GM12878 (cell line): ENCODE data around the gene LFNG. TPM values are rescaled to one million over a fixed set of nuclear protein-coding genes. Genes with fewer than 3 reads are reported as not detected.

ENCODE experiments used
- ATAC-seq: fragments of 200-7000 bp; cut with Tn5 transposase; 3 replicates; pipeline ENCODE4 v1.9.1; 2020; ENCODE audit warnings: mild to moderate bottlenecking, moderate library complexity
- BruUV-seq: library from RNA; stranded (reverse); fragments of 400-500 nt; replicated peaks from 2 replicates; lab custom pipeline; 2021; lab: Mats Ljungman, UMichigan
- CTCF ChIA-PET: fragments of 300-600 bp; sonication (Branson Sonifier 250); formaldehyde crosslinking; extraction: SDS; loops from one replicate; lab custom pipeline; 2021; ENCODE audit warnings: inconsistent platforms; lab: Yijun Ruan, JAX
- POLR2A ChIA-PET: fragments of 350-600 bp; formaldehyde crosslinking; extraction: SDS; loops from one replicate; lab custom pipeline; 2021; ENCODE audit warnings: inconsistent platforms; lab: Charles Lee
- RAD21 ChIA-PET: fragments of 300-600 bp; sonication (Branson Sonifier 250); formaldehyde crosslinking; loops from one replicate; lab custom pipeline; 2023; ENCODE audit warnings: antibody characterized with exemption; ENCODE audit not compliant: unreplicated experiment; lab: Charles Lee
- SMC1A ChIA-PET: fragments of 300-600 bp; sonication (Branson Sonifier 250); formaldehyde crosslinking; loops from one replicate; lab custom pipeline; 2023; ENCODE audit not compliant: unreplicated experiment, uncharacterized antibody; lab: Charles Lee
- DNase-seq: peaks from one replicate; pipeline ENCODE4 v3.0.0-alpha.2; 2011; ENCODE audit warnings: low read depth, low spot score
- FAIRE-seq: peaks from 3 replicates; lab custom pipeline; 2011; peaks lifted over from hg19 to GRCh38; lab: Jason Lieb, UNC
- H2AFZ ChIP-seq: 2 replicates; pipeline ENCODE4 v1.6.0; 2011; ENCODE audit warnings: low read depth, low read length, control low read depth; ENCODE audit not compliant: control insufficient read depth
- H3K27ac ChIP-seq: 2 replicates; pipeline ENCODE4 v1.5.1; 2011; ENCODE audit warnings: control low read depth; ENCODE audit not compliant: control insufficient read depth, insufficient read depth
- H3K27me3 ChIP-seq, 2 experiments: replicated peaks in 1 of 2; 2 replicates each; pipeline versions ENCODE4 v1.6.0 to v1.6.1; 2011; ENCODE audit warnings: low read length in 1 of 2; ENCODE audit not compliant: control insufficient read depth in 2 of 2, insufficient read depth in 2 of 2
- H3K36me3 ChIP-seq, 2 experiments: 2 replicates each; pipeline ENCODE4 v1.5.1; 2011; ENCODE audit warnings: low read length in 1 of 2; ENCODE audit not compliant: control insufficient read depth in 2 of 2, insufficient read depth in 2 of 2
- H3K4me1 ChIP-seq: 2 replicates; pipeline ENCODE4 v1.6.1; 2011; ENCODE audit warnings: mild to moderate bottlenecking, low read length, moderate library complexity, mixed read lengths; ENCODE audit not compliant: control insufficient read depth, insufficient read depth
- H3K4me2 ChIP-seq: 2 replicates; pipeline ENCODE4 v1.6.0; 2011; ENCODE audit warnings: control low read depth; ENCODE audit not compliant: control insufficient read depth, insufficient read depth
- H3K4me3 ChIP-seq: fragments of 200-600 bp; sonication (generic); 2 replicates; pipeline ENCODE4 v1.5.1; 2016
- H3K79me2 ChIP-seq: 2 replicates; pipeline ENCODE4 v1.6.0; 2011; ENCODE audit warnings: low read length; ENCODE audit not compliant: control insufficient read depth, insufficient read depth
- H3K9ac ChIP-seq: 2 replicates; pipeline ENCODE4 v1.8.0; 2011; ENCODE audit warnings: low read length, control low read depth, mixed read lengths; ENCODE audit not compliant: control insufficient read depth, insufficient read depth
- H3K9me3 ChIP-seq: replicated peaks from 3 replicates; pipeline ENCODE4 v1.5.1; 2011; ENCODE audit warnings: mild to moderate bottlenecking, low read length; ENCODE audit not compliant: control insufficient read depth, insufficient read depth
- H4K20me1 ChIP-seq: 2 replicates; pipeline ENCODE4 v1.6.0; 2011; ENCODE audit not compliant: control insufficient read depth, insufficient read depth
- BHLHE40 ChIP-seq, 2 experiments: fragments of 450-650 bp in 1 of 2; IDR thresholded peaks; 2 replicates each; pipeline ENCODE4 v1.6.1; 2011 to 2017; ENCODE audit warnings: low read depth in 2 of 2, borderline replicate concordance in 1 of 2, improper control_type of control experiment in 1 of 2, low read length in 1 of 2, mild to moderate bottlenecking in 1 of 2
- CBX5 ChIP-seq: sonication (generic); IDR thresholded peaks from 2 replicates; pipeline ENCODE4 v1.6.1; 2016; ENCODE audit warnings: low read depth, moderate library complexity, mild to moderate bottlenecking, inconsistent platforms
- HDAC2 ChIP-seq: fragments of 200-600 bp; sonication (generic); IDR thresholded peaks from 2 replicates; pipeline ENCODE4 v1.6.1; 2017
- HDGF ChIP-seq: fragments of 450-650 bp; IDR thresholded peaks from 2 replicates; pipeline ENCODE4 v1.6.1; 2016; ENCODE audit warnings: antibody characterized with exemption
- KDM1A ChIP-seq: fragments of 200-600 bp; sonication (generic); IDR thresholded peaks from 2 replicates; pipeline ENCODE4 v1.6.1; 2016; ENCODE audit warnings: borderline replicate concordance
- MYB ChIP-seq: fragments of 150-350 bp; IDR thresholded peaks from 2 replicates; pipeline ENCODE4 v1.6.1; 2014; ENCODE audit warnings: mild to moderate bottlenecking, low read depth, low read length, borderline replicate concordance
- MYC ChIP-seq: IDR thresholded peaks from 2 replicates; pipeline ENCODE4 v1.6.1; 2011; ENCODE audit warnings: mild to moderate bottlenecking, low read length, moderate library complexity, inconsistent platforms; ENCODE audit not compliant: insufficient read depth, insufficient replicate concordance, insufficient read length, severe bottlenecking
- NR2F1 ChIP-seq: fragments of 450-650 bp; conservative IDR thresholded peaks from 2 replicates; pipeline ENCODE4 v1.6.1; 2017; ENCODE audit warnings: mild to moderate bottlenecking
- PKNOX1 ChIP-seq: fragments of 450-650 bp; IDR thresholded peaks from 2 replicates; pipeline ENCODE4 v1.6.1; 2016; ENCODE audit warnings: mild to moderate bottlenecking
- RELB ChIP-seq: fragments of 450-650 bp; IDR thresholded peaks from 2 replicates; pipeline ENCODE4 v1.6.1; 2017; ENCODE audit warnings: low read depth, mild to moderate bottlenecking, moderate library complexity
- RFX5 ChIP-seq: IDR thresholded peaks from 2 replicates; pipeline ENCODE4 v1.6.1; 2011; ENCODE audit warnings: low read depth, low read length, improper control_type of control experiment
- SIN3A ChIP-seq: IDR thresholded peaks from 2 replicates; pipeline ENCODE4 v1.6.1; 2012; ENCODE audit warnings: low read depth, low read length, improper control_type of control experiment
- SMC3 ChIP-seq: IDR thresholded peaks from 2 replicates; pipeline ENCODE4 v1.6.1; 2011; ENCODE audit warnings: low read length, improper control_type of control experiment, borderline replicate concordance
- SUZ12 ChIP-seq: fragments of 200-600 bp; sonication (generic); IDR thresholded peaks from one replicate; pipeline ENCODE4 v1.6.1; 2018; ENCODE audit warnings: antibody characterized with exemption, mild to moderate bottlenecking; ENCODE audit not compliant: unreplicated experiment
- TCF3 ChIP-seq: IDR thresholded peaks from 2 replicates; pipeline ENCODE4 v1.6.1; 2012; ENCODE audit warnings: low read depth, mild to moderate bottlenecking, low read length, borderline replicate concordance; ENCODE audit not compliant: insufficient read depth
- YY1 ChIP-seq: IDR thresholded peaks from 2 replicates; pipeline ENCODE4 v1.6.1; 2011; ENCODE audit warnings: low read depth, mild to moderate bottlenecking, low read length
- ZNF622 ChIP-seq: fragments of 450-650 bp; IDR thresholded peaks from 2 replicates; pipeline ENCODE4 v1.6.1; 2017; ENCODE audit warnings: mild to moderate bottlenecking, inconsistent platforms
- WGBS: methylation state at CpG from one replicate; pipeline ENCODE4 v1.1.6; 2016; ENCODE audit warnings: low lambda C conversion rate; ENCODE audit not compliant: insufficient replicate concordance, insufficient coverage; ENCODE audit errors: missing lambda C conversion rate; 5-methylcytosine and 5-hydroxymethylcytosine counted together
- in situ Hi-C: fragments of 300-500 bp; cut with MboI; formaldehyde crosslinking; loops from 9 replicates; pipeline ENCODE4 v1.14.3; 2018; ENCODE audit warnings: mixed read lengths
- intact Hi-C: fragments of 100-400 bp; cut with micrococcal nuclease; formaldehyde crosslinking; loops from one replicate; pipeline ENCODE4 v1.14.2; 2022; ENCODE audit not compliant: unreplicated experiment
- polyA plus RNA-seq, 11 experiments: library from polyadenylated mRNA; depleted of rRNA in 4 of 11; unstranded in 6 of 11; stranded (reverse) in 5 of 11; fragments of >200 nt; fragmentation: Nextera tagmentation in 4 of 11; fragmentation: Illumina TruSeq in 1 of 11; extraction: Ambion mirVana in 4 of 11; extraction: Trizol in 1 of 11; gene quantifications; 1 replicate in 1 of 11; 2 replicates in 10 of 11; pipeline versions ENCODE4 v1.2.1 to v1.2.3, GENCODE V29; 2011 to 2016; ENCODE audit warnings: inconsistent platforms in 2 of 11, missing spikeins in 2 of 11, low read depth in 1 of 11
- total RNA-seq, 4 experiments: library from RNA; depleted of rRNA in 3 of 4; stranded (reverse); fragments of >200 nt in 3 of 4; fragmentation: Illumina TruSeq in 1 of 4; extraction: Trizol in 1 of 4; gene quantifications; 2 replicates each; pipeline versions ENCODE4 v1.2.1 to v1.2.3, GENCODE V29; 2013 to 2021

LFNG gene
- total and polyA plus RNA-seq, 10 of the 15 experiments (the other 5 are each of a cell fraction or from before 2014, with no cell fraction given): 0.09 to 0.68 (median 0.33) TPM; not detected in 2

- TF ChIP-seq HDAC2 (no peak), PKNOX1 (no peak), MYB (no peak), CBX5 (no peak), KDM1A (no peak), SUZ12 (no peak), ZNF622 (no peak), BHLHE40 (IDR thresholded peaks at IDR 0.05; ENCODE audit: borderline replicate concordance in 1 of 2, low read depth in 2 of 2, low read length in 1 of 2) (no peak), SIN3A (no peak), RFX5 (no peak), SMC3 (no peak), NR2F1 (no peak), TCF3 (no peak), MYC (no peak), RELB (no peak), YY1 (no peak), HDGF (no peak)
- Histone ChIP-seq H3K9ac (no peak overlapping the region), H4K20me1 (no peaks in the 10 kb centered on the region), H3K36me3 (no peaks in the 10 kb centered on the region), H3K4me1 (no peaks in the 10 kb centered on the region), H3K27me3 (no peaks in the 10 kb centered on the region), H3K79me2 (no peaks in the 10 kb centered on the region), H3K4me3 (no peak overlapping the region), H3K4me2 (no peak overlapping the region), H3K9me3 (no peaks in the 10 kb centered on the region), H3K27ac (no peak overlapping the region), H2AFZ (no peak overlapping the region)
- ChIA-PET CTCF (no interaction called here), SMC1A (no interaction called here), POLR2A (no interaction called here), RAD21 (no interaction called here)
- ATAC-seq (no peak), FAIRE-seq (no peak), DNase-seq (no peak)
- BruUV-seq: no TSS peak
- WGBS: 23% methylated on average over 13 of the region's 13 CpGs
- in situ Hi-C loops: no loop called here
- intact Hi-C loops: no loop called here
These were observed 29.4 kb upstream of the LFNG start for GRCh38 chr7:2490181-2490651.
